DND-41 (cell line): ENCODE data around the gene STK16.
A peak's percentile ranks its signal among the peaks of the same experiment; 100 is the strongest.

Experiments used
- ATAC-seq: fragments of 200-7000 bp; cut with Tn5 transposase; 3 replicates; pipeline ENCODE4 v1.9.1; 2021; ENCODE audit warnings: low read depth; ENCODE audit not compliant: insufficient read depth
- DNase-seq: peaks from one replicate; pipeline ENCODE4 v3.0.0-alpha.2; 2020
- H2AFZ ChIP-seq: 2 replicates; pipeline ENCODE4 v1.6.0; 2012; ENCODE audit warnings: low read depth, low read length
- H3K27ac ChIP-seq: 2 replicates; pipeline ENCODE4 v1.5.1; 2012; ENCODE audit warnings: low read length, inconsistent platforms
- H3K27me3 ChIP-seq: fragments of 200-600 bp; sonication (generic); 2 replicates; pipeline ENCODE4 v1.6.0; 2012; ENCODE audit warnings: low read length, mild to moderate bottlenecking, inconsistent platforms; ENCODE audit not compliant: insufficient read depth, poor library complexity
- H3K36me3 ChIP-seq: 2 replicates; pipeline ENCODE4 v1.5.1; 2012; ENCODE audit warnings: low read length, inconsistent platforms; ENCODE audit not compliant: insufficient read depth
- H3K4me1 ChIP-seq: 2 replicates; pipeline ENCODE4 v1.5.1; 2012; ENCODE audit warnings: mild to moderate bottlenecking, low read length; ENCODE audit not compliant: insufficient read depth
- H3K4me2 ChIP-seq: 2 replicates; pipeline ENCODE4 v1.6.0; 2012; ENCODE audit warnings: mild to moderate bottlenecking, moderate library complexity, low read length, inconsistent platforms; ENCODE audit not compliant: insufficient read depth
- H3K4me3 ChIP-seq, 2 experiments: fragments of 200-600 bp in 1 of 2; shearing (Covaris generic) in 1 of 2; 2 replicates each; pipeline ENCODE4 v1.5.1; 2012 to 2016; ENCODE audit warnings: inconsistent platforms in 2 of 2, low read length in 2 of 2, mild to moderate bottlenecking in 2 of 2, low read depth in 1 of 2, moderate library complexity in 1 of 2
- H3K79me2 ChIP-seq: 2 replicates; pipeline ENCODE4 v1.6.0; 2012; ENCODE audit warnings: low read length, inconsistent platforms; ENCODE audit not compliant: insufficient read depth
- H3K9ac ChIP-seq: 2 replicates; pipeline ENCODE4 v1.6.0; 2012; ENCODE audit warnings: low read depth, mild to moderate bottlenecking, inconsistent platforms, low read length, moderate library complexity
- H3K9me3 ChIP-seq: 2 replicates; pipeline ENCODE4 v1.5.1; 2012; ENCODE audit warnings: low read length, moderate library complexity, mild to moderate bottlenecking, inconsistent platforms; ENCODE audit not compliant: insufficient read depth, severe bottlenecking
- H4K20me1 ChIP-seq: 2 replicates; pipeline ENCODE4 v1.6.0; 2012; ENCODE audit warnings: low read length; ENCODE audit not compliant: insufficient read depth
- EZH2 ChIP-seq: IDR thresholded peaks from 3 replicates; pipeline ENCODE4 v1.6.1; 2012; ENCODE audit warnings: borderline replicate concordance, low read depth, mild to moderate bottlenecking, moderate library complexity, low read length, inconsistent platforms; ENCODE audit not compliant: severe bottlenecking
- TF ChIP-seq, protein P1 (sequence below): IDR thresholded peaks from 2 replicates; pipeline ENCODE4 v1.5.1; 2012; ENCODE audit warnings: borderline replicate concordance, low read length, moderate library complexity, mild to moderate bottlenecking; ENCODE audit not compliant: poor library complexity, severe bottlenecking; ENCODE audit errors: extremely low read depth

STK16 gene

GRCh38 chr2:219251656-219252055 lies 6.4 kb downstream of the STK16 start:
- ATAC-seq (no peak), DNase-seq (no peak)
- no peak overlapping the region for H3K4me2 ChIP-seq
- no peaks in the 10 kb centered on the region for H3K9me3 ChIP-seq
- no peak overlapping the region for H2AFZ ChIP-seq
- no peak for TF ChIP-seq EZH2
- TF ChIP-seq, protein P1, sequence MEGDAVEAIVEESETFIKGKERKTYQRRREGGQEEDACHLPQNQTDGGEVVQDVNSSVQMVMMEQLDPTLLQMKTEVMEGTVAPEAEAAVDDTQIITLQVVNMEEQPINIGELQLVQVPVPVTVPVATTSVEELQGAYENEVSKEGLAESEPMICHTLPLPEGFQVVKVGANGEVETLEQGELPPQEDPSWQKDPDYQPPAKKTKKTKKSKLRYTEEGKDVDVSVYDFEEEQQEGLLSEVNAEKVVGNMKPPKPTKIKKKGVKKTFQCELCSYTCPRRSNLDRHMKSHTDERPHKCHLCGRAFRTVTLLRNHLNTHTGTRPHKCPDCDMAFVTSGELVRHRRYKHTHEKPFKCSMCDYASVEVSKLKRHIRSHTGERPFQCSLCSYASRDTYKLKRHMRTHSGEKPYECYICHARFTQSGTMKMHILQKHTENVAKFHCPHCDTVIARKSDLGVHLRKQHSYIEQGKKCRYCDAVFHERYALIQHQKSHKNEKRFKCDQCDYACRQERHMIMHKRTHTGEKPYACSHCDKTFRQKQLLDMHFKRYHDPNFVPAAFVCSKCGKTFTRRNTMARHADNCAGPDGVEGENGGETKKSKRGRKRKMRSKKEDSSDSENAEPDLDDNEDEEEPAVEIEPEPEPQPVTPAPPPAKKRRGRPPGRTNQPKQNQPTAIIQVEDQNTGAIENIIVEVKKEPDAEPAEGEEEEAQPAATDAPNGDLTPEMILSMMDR = no peak
- H3K4me1 ChIP-seq = peaks cover 58% of the 10 kb centered on the region
- no peak overlapping the region for H3K9ac ChIP-seq
- H3K79me2 ChIP-seq = 0 out of 2 replicates have a peak, but pooled peaks cover under 1% of the 10 kb centered on the region
- peaks cover 6% of the 10 kb centered on the region for H3K36me3 ChIP-seq
- H3K27me3 ChIP-seq = peaks cover 39% of the 10 kb centered on the region
- no peak overlapping the region for H3K4me3 ChIP-seq
- H4K20me1 ChIP-seq = peaks cover 51% of the 10 kb centered on the region
- H3K27ac ChIP-seq = no peak overlapping the region

DNA sequence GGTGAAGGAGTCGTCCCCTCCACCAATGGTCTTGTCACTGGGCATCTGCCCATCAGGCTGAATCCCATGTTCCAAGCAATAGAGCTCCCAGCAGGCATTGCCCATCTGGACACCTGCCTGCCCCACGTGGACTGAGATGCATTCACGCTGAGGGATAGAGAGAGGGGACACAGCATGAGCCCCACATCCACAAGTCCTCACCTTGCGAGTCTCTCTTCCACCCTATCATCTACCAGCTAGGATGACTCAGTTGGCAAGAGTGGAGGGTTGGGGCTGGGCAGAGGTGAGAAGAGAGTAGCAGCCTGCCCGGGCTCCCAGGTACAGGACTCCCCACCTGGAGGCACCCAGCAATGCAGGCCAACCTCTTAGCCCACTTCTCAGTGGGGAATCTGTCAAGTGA lies 6.8 kb downstream of the STK16 start:
- H3K4me1 ChIP-seq = peaks cover 53% of the 10 kb centered on the region
- peaks cover 48% of the 10 kb centered on the region for H4K20me1 ChIP-seq
- DNase-seq (no peak), ATAC-seq (no peak)
- no peaks in the 10 kb centered on the region for H3K79me2 ChIP-seq
- peaks cover 39% of the 10 kb centered on the region for H3K27me3 ChIP-seq
- no peak overlapping the region for H3K9ac ChIP-seq
- no peaks in the 10 kb centered on the region for H3K9me3 ChIP-seq
- no peak overlapping the region for H3K4me3 ChIP-seq
- peaks cover 6% of the 10 kb centered on the region for H3K36me3 ChIP-seq
- TF ChIP-seq EZH2 = no peak
- TF ChIP-seq, protein P1 = no peak
- no peak overlapping the region for H2AFZ ChIP-seq
- H3K4me2 ChIP-seq = no peak overlapping the region
- H3K27ac ChIP-seq = no peak overlapping the region

- peak overlapping the region; percentile 99 for H3K4me2 ChIP-seq
- DNase-seq = no peak
These were observed 7.3 kb downstream of the STK16 start for GRCh38 chr2:219252570-219252899.

More at GRCh38 chr2:219252570-219252899, 7.3 kb downstream of the STK16 start:
- H3K27ac ChIP-seq = no peak overlapping the region
- H3K36me3 ChIP-seq = peaks cover 6% of the 10 kb centered on the region
- H3K4me3 ChIP-seq = peak overlapping the region in 1 of 2 experiments; percentile 65; a peak in 2 of 4 replicates
- H3K9me3 ChIP-seq = no peaks in the 10 kb centered on the region
- no peaks in the 10 kb centered on the region for H3K79me2 ChIP-seq
- H2AFZ ChIP-seq = no peak overlapping the region
- peaks cover 39% of the 10 kb centered on the region for H3K27me3 ChIP-seq
- H3K4me1 ChIP-seq = peaks cover 49% of the 10 kb centered on the region
- TF ChIP-seq, protein P1 = no peak
- TF ChIP-seq EZH2 = no peak
- ATAC-seq = peak; percentile 1; the same call in 1 of the 3 replicates
- peak overlapping the region; percentile 51; the same call in 1 of the 2 replicates for H3K9ac ChIP-seq
- peaks cover 43% of the 10 kb centered on the region for H4K20me1 ChIP-seq
